Measurements from ENCODE around the gene CAPN5. TPM values are rescaled to one million over a fixed set of nuclear protein-coding genes. Genes with fewer than 3 reads are reported as not detected.

Gene CAPN5
- total RNA-seq, 1 donor from 2014 or later: 4.7 TPM

- DNase-seq (ENCODE audit: low read depth): no peak
These were observed 62.5 kb downstream of the CAPN5 start for GRCh38 chr11:77129069-77129841.

- peak; percentile 43 for DNase-seq (ENCODE audit: low read depth)
These were observed 63.3 kb downstream of the CAPN5 start for GRCh38 chr11:77129842-77130756.

GRCh38 chr11:77130763-77131513 lies 64.2 kb downstream of the CAPN5 start:
- no peak for DNase-seq (ENCODE audit: low read depth)

- no peak for DNase-seq (ENCODE audit: low read depth)
These were observed 64.8 kb downstream of the CAPN5 start for GRCh38 chr11:77131560-77131959.

- DNase-seq (ENCODE audit: low read depth): no peak
These were observed 68.3 kb downstream of the CAPN5 start for GRCh38 chr11:77135069-77135468.

GRCh38 chr11:77136074-77136473 lies 69.3 kb downstream of the CAPN5 start:
- no peak for DNase-seq (ENCODE audit: low read depth)

- DNase-seq (ENCODE audit: low read depth): no peak
These were observed 70.1 kb downstream of the CAPN5 start for GRCh38 chr11:77136784-77137420.

- DNase-seq (ENCODE audit: low read depth): no peak
These were observed 70.7 kb downstream of the CAPN5 start for GRCh38 chr11:77137421-77137820.

- no peak for DNase-seq (ENCODE audit: low read depth)
These were observed 71.4 kb downstream of the CAPN5 start for GRCh38 chr11:77138106-77138649.

GRCh38 chr11:77139201-77139600 lies 72.4 kb downstream of the CAPN5 start:
- no peak for DNase-seq (ENCODE audit: low read depth)

GRCh38 chr11:77140231-77140851 lies 73.6 kb downstream of the CAPN5 start:
- peak; percentile 84 for DNase-seq (ENCODE audit: low read depth)

GRCh38 chr11:77141034-77141433 lies 74.3 kb downstream of the CAPN5 start:
- no peak for DNase-seq (ENCODE audit: low read depth)

- DNase-seq (ENCODE audit: low read depth): no peak
These were observed 74.7 kb downstream of the CAPN5 start for GRCh38 chr11:77141475-77141874.

- no peak for DNase-seq (ENCODE audit: low read depth)
These were observed 75.6 kb downstream of the CAPN5 start for GRCh38 chr11:77142091-77142975.

GRCh38 chr11:77143405-77144020 lies 76.7 kb downstream of the CAPN5 start:
- no peak for DNase-seq (ENCODE audit: low read depth)

- DNase-seq (ENCODE audit: low read depth): no peak
These were observed 77.6 kb downstream of the CAPN5 start for GRCh38 chr11:77144196-77144856.

- DNase-seq (ENCODE audit: low read depth): no peak
These were observed 78.2 kb downstream of the CAPN5 start for GRCh38 chr11:77144857-77145428.

Data from myocyte (in vitro differentiated cells).